GM12878 (cell line): ENCODE measurements around the gene SHROOM3. TPM values are rescaled to one million over a fixed set of nuclear protein-coding genes. Genes with fewer than 3 reads are reported as not detected.

ENCODE experiments used
- ATAC-seq: fragments of 200-7000 bp; cut with Tn5 transposase; 3 replicates; pipeline ENCODE4 v1.9.1; 2020; ENCODE audit warnings: mild to moderate bottlenecking, moderate library complexity
- BruUV-seq: library from RNA; stranded (reverse); fragments of 400-500 nt; replicated peaks from 2 replicates; lab custom pipeline; 2021; lab: Mats Ljungman, UMichigan
- CTCF ChIA-PET: fragments of 300-600 bp; sonication (Branson Sonifier 250); formaldehyde crosslinking; extraction: SDS; loops from one replicate; lab custom pipeline; 2021; ENCODE audit warnings: inconsistent platforms; lab: Yijun Ruan, JAX
- POLR2A ChIA-PET: fragments of 350-600 bp; formaldehyde crosslinking; extraction: SDS; loops from one replicate; lab custom pipeline; 2021; ENCODE audit warnings: inconsistent platforms; lab: Charles Lee
- RAD21 ChIA-PET: fragments of 300-600 bp; sonication (Branson Sonifier 250); formaldehyde crosslinking; loops from one replicate; lab custom pipeline; 2023; ENCODE audit warnings: antibody characterized with exemption; ENCODE audit not compliant: unreplicated experiment; lab: Charles Lee
- SMC1A ChIA-PET: fragments of 300-600 bp; sonication (Branson Sonifier 250); formaldehyde crosslinking; loops from one replicate; lab custom pipeline; 2023; ENCODE audit not compliant: unreplicated experiment, uncharacterized antibody; lab: Charles Lee
- DNase-seq: peaks from one replicate; pipeline ENCODE4 v3.0.0-alpha.2; 2011; ENCODE audit warnings: low read depth, low spot score
- FAIRE-seq: peaks from 3 replicates; lab custom pipeline; 2011; peaks lifted over from hg19 to GRCh38; lab: Jason Lieb, UNC
- H2AFZ ChIP-seq: 2 replicates; pipeline ENCODE4 v1.6.0; 2011; ENCODE audit warnings: low read depth, low read length, control low read depth; ENCODE audit not compliant: control insufficient read depth
- H3K27ac ChIP-seq: 2 replicates; pipeline ENCODE4 v1.5.1; 2011; ENCODE audit warnings: control low read depth; ENCODE audit not compliant: control insufficient read depth, insufficient read depth
- H3K27me3 ChIP-seq, 2 experiments: replicated peaks in 1 of 2; 2 replicates each; pipeline versions ENCODE4 v1.6.0 to v1.6.1; 2011; ENCODE audit warnings: low read length in 1 of 2; ENCODE audit not compliant: control insufficient read depth in 2 of 2, insufficient read depth in 2 of 2
- H3K36me3 ChIP-seq, 2 experiments: 2 replicates each; pipeline ENCODE4 v1.5.1; 2011; ENCODE audit warnings: low read length in 1 of 2; ENCODE audit not compliant: control insufficient read depth in 2 of 2, insufficient read depth in 2 of 2
- H3K4me1 ChIP-seq: 2 replicates; pipeline ENCODE4 v1.6.1; 2011; ENCODE audit warnings: mild to moderate bottlenecking, low read length, moderate library complexity, mixed read lengths; ENCODE audit not compliant: control insufficient read depth, insufficient read depth
- H3K4me2 ChIP-seq: 2 replicates; pipeline ENCODE4 v1.6.0; 2011; ENCODE audit warnings: control low read depth; ENCODE audit not compliant: control insufficient read depth, insufficient read depth
- H3K4me3 ChIP-seq: fragments of 200-600 bp; sonication (generic); 2 replicates; pipeline ENCODE4 v1.5.1; 2016
- H3K79me2 ChIP-seq: 2 replicates; pipeline ENCODE4 v1.6.0; 2011; ENCODE audit warnings: low read length; ENCODE audit not compliant: control insufficient read depth, insufficient read depth
- H3K9ac ChIP-seq: 2 replicates; pipeline ENCODE4 v1.8.0; 2011; ENCODE audit warnings: low read length, control low read depth, mixed read lengths; ENCODE audit not compliant: control insufficient read depth, insufficient read depth
- H3K9me3 ChIP-seq: replicated peaks from 3 replicates; pipeline ENCODE4 v1.5.1; 2011; ENCODE audit warnings: mild to moderate bottlenecking, low read length; ENCODE audit not compliant: control insufficient read depth, insufficient read depth
- H4K20me1 ChIP-seq: 2 replicates; pipeline ENCODE4 v1.6.0; 2011; ENCODE audit not compliant: control insufficient read depth, insufficient read depth
- BMI1 ChIP-seq: fragments of 450-650 bp; IDR thresholded peaks from 2 replicates; pipeline ENCODE4 v1.6.1; 2016; ENCODE audit warnings: mild to moderate bottlenecking, moderate library complexity, borderline replicate concordance
- CHD4 ChIP-seq: fragments of 200-600 bp; sonication (generic); IDR thresholded peaks from 2 replicates; pipeline ENCODE4 v1.6.1; 2016; ENCODE audit warnings: mild to moderate bottlenecking
- CREM ChIP-seq: IDR thresholded peaks from 2 replicates; pipeline ENCODE4 v1.6.1; 2014; ENCODE audit warnings: antibody characterized with exemption, low read depth
- FOS ChIP-seq: IDR thresholded peaks from 3 replicates; pipeline ENCODE4 v1.6.1; 2011; ENCODE audit warnings: borderline replicate concordance; ENCODE audit not compliant: insufficient read length; ENCODE audit errors: extremely low read depth
- GATAD2B ChIP-seq: fragments of 450-650 bp; conservative IDR thresholded peaks from 2 replicates; pipeline ENCODE4 v1.6.1; 2017; ENCODE audit warnings: low read depth, mild to moderate bottlenecking, moderate library complexity
- MAX ChIP-seq: IDR thresholded peaks from 2 replicates; pipeline ENCODE4 v1.6.1; 2012; ENCODE audit warnings: low read depth, low read length, improper control_type of control experiment
- NKRF ChIP-seq: fragments of 450-650 bp; conservative IDR thresholded peaks from 2 replicates; pipeline ENCODE4 v1.6.1; 2017; ENCODE audit warnings: mild to moderate bottlenecking, moderate library complexity
- PAX8 ChIP-seq: fragments of 450-650 bp; IDR thresholded peaks from 2 replicates; pipeline ENCODE4 v1.6.1; 2017; ENCODE audit warnings: mild to moderate bottlenecking, moderate library complexity
- POLR2A ChIP-seq: IDR thresholded peaks from 2 replicates; pipeline ENCODE4 v1.6.1; 2011; ENCODE audit warnings: low read depth, mild to moderate bottlenecking, low read length
- RAD21 ChIP-seq: IDR thresholded peaks from 2 replicates; pipeline ENCODE4 v1.6.1; 2011; ENCODE audit warnings: mild to moderate bottlenecking, low read depth, low read length, moderate library complexity; ENCODE audit not compliant: insufficient read depth
- YBX1 ChIP-seq: fragments of 450-650 bp; IDR thresholded peaks from 2 replicates; pipeline ENCODE4 v1.6.1; 2016; ENCODE audit warnings: antibody characterized with exemption
- ZNF207 ChIP-seq: fragments of 450-650 bp; IDR thresholded peaks from 2 replicates; pipeline ENCODE4 v1.6.1; 2014; ENCODE audit warnings: antibody characterized with exemption, mild to moderate bottlenecking, borderline replicate concordance
- in situ Hi-C: fragments of 300-500 bp; cut with MboI; formaldehyde crosslinking; loops from 9 replicates; pipeline ENCODE4 v1.14.3; 2018; ENCODE audit warnings: mixed read lengths
- intact Hi-C: fragments of 100-400 bp; cut with micrococcal nuclease; formaldehyde crosslinking; loops from one replicate; pipeline ENCODE4 v1.14.2; 2022; ENCODE audit not compliant: unreplicated experiment
- polyA plus RNA-seq, 11 experiments: library from polyadenylated mRNA; depleted of rRNA in 4 of 11; unstranded in 6 of 11; stranded (reverse) in 5 of 11; fragments of >200 nt; fragmentation: Nextera tagmentation in 4 of 11; fragmentation: Illumina TruSeq in 1 of 11; extraction: Ambion mirVana in 4 of 11; extraction: Trizol in 1 of 11; gene quantifications; 1 replicate in 1 of 11; 2 replicates in 10 of 11; pipeline versions ENCODE4 v1.2.1 to v1.2.3, GENCODE V29; 2011 to 2016; ENCODE audit warnings: inconsistent platforms in 2 of 11, missing spikeins in 2 of 11, low read depth in 1 of 11
- total RNA-seq, 4 experiments: library from RNA; depleted of rRNA in 3 of 4; stranded (reverse); fragments of >200 nt in 3 of 4; fragmentation: Illumina TruSeq in 1 of 4; extraction: Trizol in 1 of 4; gene quantifications; 2 replicates each; pipeline versions ENCODE4 v1.2.1 to v1.2.3, GENCODE V29; 2013 to 2021
- TF ChIP-seq, protein P1 (sequence below): fragments of 450-650 bp; IDR thresholded peaks from 2 replicates; pipeline ENCODE4 v1.6.1; 2017; ENCODE audit warnings: low read depth, mild to moderate bottlenecking, moderate library complexity

Gene SHROOM3
- total and polyA plus RNA-seq, 10 of the 15 experiments (the other 5 are each of a cell fraction or from before 2014, with no cell fraction given): under 0.01 to 0.29 (median 0.08) TPM; not detected in 1

- DNase-seq (no peak), ATAC-seq (no peak), FAIRE-seq (no peak)
- ChIA-PET POLR2A (no interaction called here), RAD21 (no interaction called here), CTCF (interaction anchor here (1.5 kb wide), 1 partner anchor 210 kb away, joined by 3 read pairs; no protein-coding TSS in a partner anchor), SMC1A (interaction anchor here (1.8 kb wide), 1 partner anchor 13 kb away, joined by 4 read pairs; no protein-coding TSS in a partner anchor)
- H3K4me2 ChIP-seq: no peak overlapping the region
- in situ Hi-C loops: no loop called here
- BruUV-seq: no TSS peak
- no peak overlapping the region for H3K9ac ChIP-seq
- H3K9me3 ChIP-seq: no peaks in the 10 kb centered on the region
- no peak overlapping the region for H3K27ac ChIP-seq
- intact Hi-C loops: no loop called here
- no peaks in the 10 kb centered on the region for H4K20me1 ChIP-seq
- H3K27me3 ChIP-seq: no peaks in the 10 kb centered on the region
- H3K4me1 ChIP-seq: no peaks in the 10 kb centered on the region
- TF ChIP-seq FOS (no peak), PAX8 (no peak), YBX1 (no peak), GATAD2B (no peak), RAD21 (no peak), CHD4 (no peak), BMI1 (no peak), POLR2A (no peak), ZNF207 (no peak), NKRF (no peak), MAX (no peak), CREM (no peak)
- TF ChIP-seq, protein P1, sequence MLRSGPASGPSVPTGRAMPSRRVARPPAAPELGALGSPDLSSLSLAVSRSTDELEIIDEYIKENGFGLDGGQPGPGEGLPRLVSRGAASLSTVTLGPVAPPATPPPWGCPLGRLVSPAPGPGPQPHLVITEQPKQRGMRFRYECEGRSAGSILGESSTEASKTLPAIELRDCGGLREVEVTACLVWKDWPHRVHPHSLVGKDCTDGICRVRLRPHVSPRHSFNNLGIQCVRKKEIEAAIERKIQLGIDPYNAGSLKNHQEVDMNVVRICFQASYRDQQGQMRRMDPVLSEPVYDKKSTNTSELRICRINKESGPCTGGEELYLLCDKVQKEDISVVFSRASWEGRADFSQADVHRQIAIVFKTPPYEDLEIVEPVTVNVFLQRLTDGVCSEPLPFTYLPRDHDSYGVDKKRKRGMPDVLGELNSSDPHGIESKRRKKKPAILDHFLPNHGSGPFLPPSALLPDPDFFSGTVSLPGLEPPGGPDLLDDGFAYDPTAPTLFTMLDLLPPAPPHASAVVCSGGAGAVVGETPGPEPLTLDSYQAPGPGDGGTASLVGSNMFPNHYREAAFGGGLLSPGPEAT: no peak
- no peak overlapping the region for H2AFZ ChIP-seq
- H3K4me3 ChIP-seq: no peak overlapping the region
- H3K36me3 ChIP-seq: no peaks in the 10 kb centered on the region
- H3K79me2 ChIP-seq: no peaks in the 10 kb centered on the region
Measured at GRCh38 chr4:76533314-76533713, 98.3 kb downstream of the SHROOM3 start.
